ENCODE results near the gene NUTM1.

NUTM1 gene

DNA sequence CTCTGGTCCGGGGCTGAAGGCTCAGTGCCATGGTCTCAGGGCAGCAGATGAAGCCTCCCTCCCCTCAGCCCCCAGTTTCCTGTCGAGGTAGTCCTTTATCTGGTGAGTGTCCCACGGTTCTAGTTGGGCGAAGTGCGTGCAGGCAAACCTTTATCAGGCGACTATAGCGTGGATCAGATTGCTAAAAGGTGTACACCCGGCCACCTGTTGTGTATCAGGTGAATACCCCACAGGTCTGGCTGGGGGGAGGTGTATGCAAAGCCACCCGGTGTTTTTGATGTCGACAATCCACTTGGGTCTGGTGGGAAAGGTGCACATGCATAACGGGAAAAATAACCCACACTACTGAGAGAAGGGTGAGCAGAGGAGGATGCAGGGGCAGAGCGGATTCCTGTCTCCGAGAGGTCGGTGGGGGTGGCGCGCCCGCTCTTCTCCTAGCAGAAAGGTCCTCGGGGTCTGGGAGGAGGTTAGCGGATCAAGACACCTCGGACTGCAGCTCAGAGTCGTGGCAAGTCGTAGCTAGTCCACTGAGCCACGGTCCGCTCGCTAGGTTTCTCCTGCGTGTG, 6.0 kb upstream of the NUTM1 start (continued):
- no peak for TF ChIP-seq KLF8 (tag by site-specific recombination; IDR thresholded peaks at IDR 0.05)
- TF ChIP-seq, protein P1, sequence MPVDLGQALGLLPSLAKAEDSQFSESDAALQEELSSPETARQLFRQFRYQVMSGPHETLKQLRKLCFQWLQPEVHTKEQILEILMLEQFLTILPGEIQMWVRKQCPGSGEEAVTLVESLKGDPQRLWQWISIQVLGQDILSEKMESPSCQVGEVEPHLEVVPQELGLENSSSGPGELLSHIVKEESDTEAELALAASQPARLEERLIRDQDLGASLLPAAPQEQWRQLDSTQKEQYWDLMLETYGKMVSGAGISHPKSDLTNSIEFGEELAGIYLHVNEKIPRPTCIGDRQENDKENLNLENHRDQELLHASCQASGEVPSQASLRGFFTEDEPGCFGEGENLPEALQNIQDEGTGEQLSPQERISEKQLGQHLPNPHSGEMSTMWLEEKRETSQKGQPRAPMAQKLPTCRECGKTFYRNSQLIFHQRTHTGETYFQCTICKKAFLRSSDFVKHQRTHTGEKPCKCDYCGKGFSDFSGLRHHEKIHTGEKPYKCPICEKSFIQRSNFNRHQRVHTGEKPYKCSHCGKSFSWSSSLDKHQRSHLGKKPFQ (tag by site-specific recombination; IDR thresholded peaks at IDR 0.05), result no peak
- TF ChIP-seq ZNF76 (tag by site-specific recombination; IDR thresholded peaks at IDR 0.05; ENCODE audit: borderline replicate concordance, low read depth), result peak; percentile 90
- no peak for TF ChIP-seq RBAK (tag by site-specific recombination; IDR thresholded peaks at IDR 0.05)
- TF ChIP-seq, protein P2, sequence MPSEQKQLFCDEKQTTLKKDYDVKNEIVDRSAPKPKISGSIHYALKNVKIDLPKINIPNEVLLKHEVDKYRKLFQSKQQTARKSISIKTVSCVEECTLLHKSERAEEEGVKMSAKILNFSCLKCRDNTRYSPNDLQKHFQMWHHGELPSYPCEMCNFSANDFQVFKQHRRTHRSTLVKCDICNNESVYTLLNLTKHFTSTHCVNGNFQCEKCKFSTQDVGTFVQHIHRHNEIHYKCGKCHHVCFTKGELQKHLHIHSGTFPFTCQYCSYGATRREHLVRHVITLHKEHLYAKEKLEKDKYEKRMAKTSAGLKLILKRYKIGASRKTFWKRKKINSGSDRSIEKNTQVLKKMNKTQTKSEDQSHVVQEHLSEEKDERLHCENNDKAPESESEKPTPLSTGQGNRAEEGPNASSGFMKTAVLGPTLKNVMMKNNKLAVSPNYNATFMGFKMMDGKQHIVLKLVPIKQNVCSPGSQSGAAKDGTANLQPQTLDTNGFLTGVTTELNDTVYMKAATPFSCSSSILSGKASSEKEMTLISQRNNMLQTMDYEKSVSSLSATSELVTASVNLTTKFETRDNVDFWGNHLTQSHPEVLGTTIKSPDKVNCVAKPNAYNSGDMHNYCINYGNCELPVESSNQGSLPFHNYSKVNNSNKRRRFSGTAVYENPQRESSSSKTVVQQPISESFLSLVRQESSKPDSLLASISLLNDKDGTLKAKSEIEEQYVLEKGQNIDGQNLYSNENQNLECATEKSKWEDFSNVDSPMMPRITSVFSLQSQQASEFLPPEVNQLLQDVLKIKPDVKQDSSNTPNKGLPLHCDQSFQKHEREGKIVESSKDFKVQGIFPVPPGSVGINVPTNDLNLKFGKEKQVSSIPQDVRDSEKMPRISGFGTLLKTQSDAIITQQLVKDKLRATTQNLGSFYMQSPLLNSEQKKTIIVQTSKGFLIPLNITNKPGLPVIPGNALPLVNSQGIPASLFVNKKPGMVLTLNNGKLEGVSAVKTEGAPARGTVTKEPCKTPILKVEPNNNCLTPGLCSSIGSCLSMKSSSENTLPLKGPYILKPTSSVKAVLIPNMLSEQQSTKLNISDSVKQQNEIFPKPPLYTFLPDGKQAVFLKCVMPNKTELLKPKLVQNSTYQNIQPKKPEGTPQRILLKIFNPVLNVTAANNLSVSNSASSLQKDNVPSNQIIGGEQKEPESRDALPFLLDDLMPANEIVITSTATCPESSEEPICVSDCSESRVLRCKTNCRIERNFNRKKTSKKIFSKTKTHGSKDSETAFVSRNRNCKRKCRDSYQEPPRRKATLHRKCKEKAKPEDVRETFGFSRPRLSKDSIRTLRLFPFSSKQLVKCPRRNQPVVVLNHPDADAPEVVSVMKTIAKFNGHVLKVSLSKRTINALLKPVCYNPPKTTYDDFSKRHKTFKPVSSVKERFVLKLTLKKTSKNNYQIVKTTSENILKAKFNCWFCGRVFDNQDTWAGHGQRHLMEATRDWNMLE (tag by site-specific recombination; conservative IDR thresholded peaks at IDR 0.05; ENCODE audit: low read depth), result no peak
- TF ChIP-seq ZXDB (tag by site-specific recombination; IDR thresholded peaks at IDR 0.05), result 0 out of 2 replicates have a peak, but pooled peaks have one; percentile 24
- TF ChIP-seq ZNF701 (tag by site-specific recombination; IDR thresholded peaks at IDR 0.05), result no peak
- TF ChIP-seq ZSCAN16 (tag by site-specific recombination; IDR thresholded peaks at IDR 0.05), result no peak
- no peak for TF ChIP-seq ZNF610 (tag by site-specific recombination; IDR thresholded peaks at IDR 0.05; ENCODE audit: borderline replicate concordance)
- no peak for TF ChIP-seq ZNF624 (tag by site-specific recombination; IDR thresholded peaks at IDR 0.05)
- TF ChIP-seq, protein P3, sequence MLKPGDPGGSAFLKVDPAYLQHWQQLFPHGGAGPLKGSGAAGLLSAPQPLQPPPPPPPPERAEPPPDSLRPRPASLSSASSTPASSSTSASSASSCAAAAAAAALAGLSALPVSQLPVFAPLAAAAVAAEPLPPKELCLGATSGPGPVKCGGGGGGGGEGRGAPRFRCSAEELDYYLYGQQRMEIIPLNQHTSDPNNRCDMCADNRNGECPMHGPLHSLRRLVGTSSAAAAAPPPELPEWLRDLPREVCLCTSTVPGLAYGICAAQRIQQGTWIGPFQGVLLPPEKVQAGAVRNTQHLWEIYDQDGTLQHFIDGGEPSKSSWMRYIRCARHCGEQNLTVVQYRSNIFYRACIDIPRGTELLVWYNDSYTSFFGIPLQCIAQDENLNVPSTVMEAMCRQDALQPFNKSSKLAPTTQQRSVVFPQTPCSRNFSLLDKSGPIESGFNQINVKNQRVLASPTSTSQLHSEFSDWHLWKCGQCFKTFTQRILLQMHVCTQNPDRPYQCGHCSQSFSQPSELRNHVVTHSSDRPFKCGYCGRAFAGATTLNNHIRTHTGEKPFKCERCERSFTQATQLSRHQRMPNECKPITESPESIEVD (tag by site-specific recombination; IDR thresholded peaks at IDR 0.05), result no peak
- TF ChIP-seq, protein P4, sequence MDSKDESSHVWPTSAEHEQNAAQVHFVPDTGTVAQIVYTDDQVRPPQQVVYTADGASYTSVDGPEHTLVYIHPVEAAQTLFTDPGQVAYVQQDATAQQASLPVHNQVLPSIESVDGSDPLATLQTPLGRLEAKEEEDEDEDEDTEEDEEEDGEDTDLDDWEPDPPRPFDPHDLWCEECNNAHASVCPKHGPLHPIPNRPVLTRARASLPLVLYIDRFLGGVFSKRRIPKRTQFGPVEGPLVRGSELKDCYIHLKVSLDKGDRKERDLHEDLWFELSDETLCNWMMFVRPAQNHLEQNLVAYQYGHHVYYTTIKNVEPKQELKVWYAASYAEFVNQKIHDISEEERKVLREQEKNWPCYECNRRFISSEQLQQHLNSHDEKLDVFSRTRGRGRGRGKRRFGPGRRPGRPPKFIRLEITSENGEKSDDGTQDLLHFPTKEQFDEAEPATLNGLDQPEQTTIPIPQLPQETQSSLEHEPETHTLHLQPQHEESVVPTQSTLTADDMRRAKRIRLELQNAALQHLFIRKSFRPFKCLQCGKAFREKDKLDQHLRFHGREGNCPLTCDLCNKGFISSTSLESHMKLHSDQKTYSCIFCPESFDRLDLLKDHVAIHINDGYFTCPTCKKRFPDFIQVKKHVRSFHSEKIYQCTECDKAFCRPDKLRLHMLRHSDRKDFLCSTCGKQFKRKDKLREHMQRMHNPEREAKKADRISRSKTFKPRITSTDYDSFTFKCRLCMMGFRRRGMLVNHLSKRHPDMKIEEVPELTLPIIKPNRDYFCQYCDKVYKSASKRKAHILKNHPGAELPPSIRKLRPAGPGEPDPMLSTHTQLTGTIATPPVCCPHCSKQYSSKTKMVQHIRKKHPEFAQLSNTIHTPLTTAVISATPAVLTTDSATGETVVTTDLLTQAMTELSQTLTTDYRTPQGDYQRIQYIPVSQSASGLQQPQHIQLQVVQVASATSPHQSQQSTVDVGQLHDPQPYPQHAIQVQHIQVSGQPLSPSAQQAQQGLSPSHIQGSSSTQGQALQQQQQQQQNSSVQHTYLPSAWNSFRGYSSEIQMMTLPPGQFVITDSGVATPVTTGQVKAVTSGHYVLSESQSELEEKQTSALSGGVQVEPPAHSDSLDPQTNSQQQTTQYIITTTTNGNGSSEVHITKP (tag by site-specific recombination; IDR thresholded peaks at IDR 0.05), result peak; percentile 77
- no peak for TF ChIP-seq MZF1 (tag by site-specific recombination; IDR thresholded peaks at IDR 0.05; ENCODE audit: borderline replicate concordance)
- TF ChIP-seq ZNF121 (tag by site-specific recombination; IDR thresholded peaks at IDR 0.05), result no peak
- peak; percentile 82 for TF ChIP-seq SCRT1 (tag by site-specific recombination; IDR thresholded peaks at IDR 0.05; ENCODE audit: borderline replicate concordance)
- TF ChIP-seq ZNF169 (tag by site-specific recombination; IDR thresholded peaks at IDR 0.05), result no peak
- TF ChIP-seq ZFP37 (tag by site-specific recombination; IDR thresholded peaks at IDR 0.05), result no peak
- no peak for TF ChIP-seq ZNF658 (tag by site-specific recombination; IDR thresholded peaks at IDR 0.05)
